ENCODE results near the gene CYP24A1. TPM values are rescaled to one million over a fixed set of nuclear protein-coding genes. Genes with fewer than 3 reads are reported as not detected.

CYP24A1 gene
- total and polyA plus RNA-seq, 2 donors (not counting 1 experiment from before 2014, with no cell fraction given) = not detected

GRCh38 chr20:54105653-54106052 lies 68.1 kb downstream of the CYP24A1 start:
- Histone ChIP-seq H3K27ac (ENCODE audit: low read length in 2 of 2) (no peak overlapping the region), H2AFZ (ENCODE audit: insufficient read depth, low read depth, low read length, poor library complexity, severe bottlenecking) (no peak overlapping the region), H3K36me3 (replicated peaks in 1 of 2; ENCODE audit: control extremely low read depth in 1 of 2, control insufficient read depth in 1 of 2, extremely low read depth in 1 of 2, insufficient read depth in 2 of 2, low read length in 1 of 2) (no peaks in the 10 kb centered on the region), H3K79me2 (ENCODE audit: control insufficient read depth, insufficient read depth, low read length) (no peaks in the 10 kb centered on the region), H3K9me3 (ENCODE audit: control extremely low read depth in 1 of 3, control insufficient read depth in 2 of 3, insufficient read depth in 1 of 3, low read length in 2 of 3) (no peaks in the 10 kb centered on the region), H3K27me3 (replicated peaks in 1 of 4; ENCODE audit: control extremely low read depth in 1 of 4, control insufficient read depth in 3 of 4, insufficient read depth in 4 of 4, low read length in 3 of 4) (peaks cover 0 to 6% (median 0%) of the 10 kb centered on the region in 4 experiments), H3K4me1 (ENCODE audit: control insufficient read depth in 2 of 2, insufficient read depth in 2 of 2, low read length in 2 of 2) (no peaks in the 10 kb centered on the region), H3K4me3 (ENCODE audit: control extremely low read depth in 1 of 5, extremely low read depth in 1 of 5, insufficient read depth in 1 of 5, low read depth in 2 of 5, low read length in 4 of 5) (no peak overlapping the region), H3K4me2 (replicated peaks; ENCODE audit: low read depth, low read length, poor library complexity, severe bottlenecking) (no peak overlapping the region), H4K20me1 (ENCODE audit: control insufficient read depth, insufficient read depth, low read length, poor library complexity, severe bottlenecking) (no peaks in the 10 kb centered on the region), H3K9ac (ENCODE audit: low read length) (no peak overlapping the region)
- no peak for TF ChIP-seq EZH2 (IDR thresholded peaks at IDR 0.05; ENCODE audit: borderline replicate concordance, insufficient read depth, low read depth, low read length, poor library complexity, severe bottlenecking)
- 78% methylated on average over 1 of the region's 4 CpGs for WGBS (ENCODE audit: insufficient coverage)
- intact Hi-C loops (cut with micrococcal nuclease) = no loop called here
- no peak for DNase-seq
- peaks cover 1% of the 10 kb centered on the region for H3K4me1 Mint-ChIP-seq
- POLR2A ChIA-PET = no interaction called here
- no peaks in the 10 kb centered on the region for H3K9me3 Mint-ChIP-seq (ENCODE audit: insufficient read depth)
- H3K27ac Mint-ChIP-seq = no peak overlapping the region
- H3K27me3 Mint-ChIP-seq = peaks cover 25% of the 10 kb centered on the region
- H3K4me3 Mint-ChIP-seq = no peak overlapping the region
- no peak for ATAC-seq (ENCODE audit: low read depth)
- CTCF ChIA-PET = interaction anchor here (0.9 to 3.3 kb wide), 7 partner anchors 8 to 92 kb away, joined by 3 to 16 read pairs (median 3); no protein-coding TSS in a partner anchor

DNA sequence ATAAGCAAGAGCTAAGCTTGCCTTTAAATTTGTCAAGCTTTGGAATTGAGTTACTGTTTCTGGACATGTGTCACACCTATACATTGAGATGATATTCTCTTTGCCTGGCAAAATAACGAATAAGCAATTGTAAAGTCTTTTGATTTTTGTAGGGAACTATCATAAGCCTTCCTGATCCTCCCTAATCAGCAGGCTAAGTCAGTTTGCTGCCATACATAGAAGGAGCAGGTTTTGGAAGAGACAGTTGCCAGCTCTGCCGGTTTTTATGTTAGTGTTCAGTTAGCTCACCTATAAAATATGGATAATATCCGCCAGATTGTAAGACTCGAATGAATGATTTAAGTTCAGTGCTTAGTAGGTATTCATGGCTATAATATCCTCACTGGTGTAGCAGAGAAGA lies 69.0 kb downstream of the CYP24A1 start:
- no peak overlapping the region for H3K4me2 ChIP-seq (replicated peaks; ENCODE audit: low read depth, low read length, poor library complexity, severe bottlenecking)
- no peak overlapping the region for H3K9ac ChIP-seq (ENCODE audit: low read length)
- ChIA-PET CTCF (interaction anchor here (1.0 to 3.3 kb wide), 6 partner anchors 10 to 541 kb away, joined by 3 to 20 read pairs (median 4); no protein-coding TSS in a partner anchor), POLR2A (no interaction called here)
- DNase-seq (no peak), ATAC-seq (ENCODE audit: low read depth) (no peak)
- H3K36me3 ChIP-seq (replicated peaks in 1 of 2; ENCODE audit: control extremely low read depth in 1 of 2, control insufficient read depth in 1 of 2, extremely low read depth in 1 of 2, insufficient read depth in 2 of 2, low read length in 1 of 2) = no peaks in the 10 kb centered on the region
- H3K4me1 Mint-ChIP-seq = peaks cover 1% of the 10 kb centered on the region
- H3K27me3 Mint-ChIP-seq = peaks cover 25% of the 10 kb centered on the region
- H3K4me3 ChIP-seq (ENCODE audit: control extremely low read depth in 1 of 5, extremely low read depth in 1 of 5, insufficient read depth in 1 of 5, low read depth in 2 of 5, low read length in 4 of 5) = no peak overlapping the region
- no peak overlapping the region for H3K4me3 Mint-ChIP-seq
- WGBS (ENCODE audit: insufficient coverage) = 100% methylated on average over 2 of the region's 4 CpGs
- peaks cover 0 to 6% (median under 1%) of the 10 kb centered on the region in 4 experiments for H3K27me3 ChIP-seq (replicated peaks in 1 of 4; ENCODE audit: control extremely low read depth in 1 of 4, control insufficient read depth in 3 of 4, insufficient read depth in 4 of 4, low read length in 3 of 4)
- H3K27ac ChIP-seq (ENCODE audit: low read length in 2 of 2) = no peak overlapping the region
- TF ChIP-seq EZH2 (IDR thresholded peaks at IDR 0.05; ENCODE audit: borderline replicate concordance, insufficient read depth, low read depth, low read length, poor library complexity, severe bottlenecking) (no peak), CTCF (IDR thresholded peaks at IDR 0.05) (no peak)
- H3K79me2 ChIP-seq (ENCODE audit: control insufficient read depth, insufficient read depth, low read length) = no peaks in the 10 kb centered on the region
- H3K4me1 ChIP-seq (ENCODE audit: control insufficient read depth in 2 of 2, insufficient read depth in 2 of 2, low read length in 2 of 2) = no peaks in the 10 kb centered on the region
- intact Hi-C loops (cut with micrococcal nuclease) = no loop called here
- no peaks in the 10 kb centered on the region for H4K20me1 ChIP-seq (ENCODE audit: control insufficient read depth, insufficient read depth, low read length, poor library complexity, severe bottlenecking)
- H2AFZ ChIP-seq (ENCODE audit: insufficient read depth, low read depth, low read length, poor library complexity, severe bottlenecking) = no peak overlapping the region
- no peaks in the 10 kb centered on the region for H3K9me3 Mint-ChIP-seq (ENCODE audit: insufficient read depth)
- no peak overlapping the region for H3K27ac Mint-ChIP-seq
- no peaks in the 10 kb centered on the region for H3K9me3 ChIP-seq (ENCODE audit: control extremely low read depth in 1 of 3, control insufficient read depth in 2 of 3, insufficient read depth in 1 of 3, low read length in 2 of 3)

Measured in B cell (primary cell).